HG03103 (cell line): ENCODE data around the gene RFXANK.

Experiments used
- ATAC-seq: cut with Tn5 transposase; IDR thresholded peaks from one replicate; pipeline ENCODE4 v1.9.1; 2021; ENCODE audit warnings: low read depth; ENCODE audit not compliant: unreplicated experiment

Gene RFXANK

DNA sequence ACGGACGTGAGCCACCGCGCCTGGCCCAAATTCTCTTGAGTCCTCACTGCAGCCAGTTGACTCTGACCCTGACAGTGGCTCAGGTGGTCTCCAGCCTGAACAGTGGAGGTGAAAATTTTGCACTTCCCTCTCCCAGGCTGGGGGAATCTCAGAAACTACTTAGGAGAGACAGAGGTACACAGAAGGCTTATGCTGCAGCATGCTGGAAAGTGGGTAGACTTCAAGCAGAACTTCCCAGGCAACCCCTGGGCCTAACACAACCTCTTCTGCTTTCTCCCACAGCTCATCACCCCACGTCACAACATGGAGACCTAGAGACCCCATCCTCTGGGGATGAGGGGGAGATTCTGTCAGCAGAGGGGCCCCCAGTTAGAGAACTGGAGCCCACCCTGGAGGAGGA lies 34.1 kb downstream of the RFXANK start:
- ATAC-seq: no peak

DNA sequence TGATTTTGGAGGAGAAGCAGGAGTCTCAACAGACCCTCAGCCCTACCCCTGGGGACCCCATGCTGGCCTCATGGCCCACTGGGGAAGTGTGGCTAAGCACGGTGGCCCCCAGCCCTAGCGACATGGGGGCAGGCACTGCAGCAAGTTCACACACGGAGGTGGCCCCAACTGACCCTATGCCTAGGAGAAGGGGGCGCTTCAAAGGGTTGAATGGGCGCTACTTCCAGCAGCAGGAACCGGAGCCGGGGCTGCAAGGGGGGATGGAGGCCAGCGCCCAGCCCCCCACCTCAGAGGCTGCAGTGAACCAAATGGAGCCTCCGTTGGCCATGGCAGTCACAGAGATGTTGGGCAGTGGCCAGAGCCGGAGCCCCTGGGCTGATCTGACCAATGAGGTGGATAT lies 34.6 kb downstream of the RFXANK start:
- ATAC-seq: no peak

DNA sequence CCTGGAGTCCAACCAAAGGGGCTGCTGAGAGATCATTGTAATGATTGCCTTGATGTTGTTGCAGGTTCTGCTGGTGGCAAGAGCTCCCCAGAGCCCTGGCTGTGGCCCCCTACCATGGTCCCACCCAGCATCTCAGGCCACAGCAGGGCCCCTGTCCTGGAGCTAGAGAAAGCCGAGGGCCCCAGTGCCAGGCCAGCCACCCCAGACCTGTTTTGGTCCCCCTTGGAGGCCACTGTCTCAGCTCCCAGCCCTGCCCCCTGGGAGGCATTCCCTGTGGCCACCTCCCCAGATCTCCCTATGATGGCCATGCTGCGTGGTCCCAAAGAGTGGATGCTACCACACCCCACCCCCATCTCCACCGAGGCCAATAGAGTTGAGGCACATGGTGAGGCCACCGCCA lies 35.2 kb downstream of the RFXANK start:
- no peak for ATAC-seq

DNA sequence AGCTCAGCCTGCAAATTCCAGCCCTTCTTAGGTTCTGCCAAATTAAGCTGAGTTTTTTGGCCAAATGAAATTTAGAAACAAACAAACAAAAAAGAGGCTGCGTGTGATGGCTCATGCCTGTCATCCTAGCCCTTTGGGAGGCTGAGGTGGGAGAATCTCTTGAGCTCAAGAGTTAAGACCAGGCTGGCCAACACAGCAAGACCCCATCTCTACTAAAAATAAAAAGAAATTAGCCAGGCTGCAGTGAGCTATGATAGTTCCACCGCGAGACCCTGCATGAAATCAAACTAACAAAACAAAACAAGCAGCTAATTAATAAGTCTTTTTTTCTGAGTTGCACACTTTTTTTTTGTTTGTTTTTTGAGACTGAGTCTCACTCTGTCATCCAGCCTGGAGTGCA lies 37.6 kb downstream of the RFXANK start:
- no peak for ATAC-seq

DNA sequence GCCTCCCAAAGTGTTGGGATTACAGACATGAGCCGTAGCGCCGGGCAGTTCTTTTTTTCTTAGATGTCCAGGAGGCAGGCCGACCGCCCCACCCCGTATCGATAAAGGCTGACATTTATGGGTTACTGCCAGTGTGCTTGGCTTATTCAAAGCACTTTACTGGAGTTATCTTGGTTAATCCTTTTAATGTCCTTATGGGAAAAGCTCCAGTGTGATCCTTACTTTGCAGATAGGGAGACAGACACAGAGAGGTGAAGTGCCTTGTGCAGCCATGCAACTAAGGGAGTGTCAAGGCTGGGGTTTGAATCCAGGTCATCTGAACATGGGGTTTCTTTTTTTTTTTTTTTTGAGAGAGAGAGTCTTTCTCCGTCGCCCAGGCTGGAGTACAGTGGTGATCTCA lies 38.9 kb downstream of the RFXANK start:
- no peak for ATAC-seq

DNA sequence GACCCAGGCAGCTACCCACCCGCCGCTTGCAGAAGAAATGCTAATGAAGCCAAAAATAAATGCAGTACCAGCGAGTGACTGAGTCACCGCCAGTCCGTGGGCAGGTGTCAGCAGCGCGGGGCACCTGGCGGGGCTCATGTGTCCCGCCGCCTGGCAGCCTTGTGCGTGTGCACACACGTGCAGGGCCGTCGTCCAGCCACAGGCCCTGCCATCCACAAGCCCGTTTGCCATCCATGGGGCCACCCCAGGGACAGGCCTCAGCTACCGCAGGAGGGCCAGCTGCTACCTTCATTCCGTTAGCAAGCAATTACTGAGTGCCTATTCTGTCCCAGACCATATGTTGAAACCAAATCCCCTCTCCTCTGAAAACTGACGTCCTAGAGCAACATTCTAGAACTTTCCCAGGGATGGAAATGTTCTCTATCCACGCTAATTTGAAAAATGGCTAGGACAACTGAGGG lies 40.2 kb downstream of the RFXANK start:
- ATAC-seq: no peak

DNA sequence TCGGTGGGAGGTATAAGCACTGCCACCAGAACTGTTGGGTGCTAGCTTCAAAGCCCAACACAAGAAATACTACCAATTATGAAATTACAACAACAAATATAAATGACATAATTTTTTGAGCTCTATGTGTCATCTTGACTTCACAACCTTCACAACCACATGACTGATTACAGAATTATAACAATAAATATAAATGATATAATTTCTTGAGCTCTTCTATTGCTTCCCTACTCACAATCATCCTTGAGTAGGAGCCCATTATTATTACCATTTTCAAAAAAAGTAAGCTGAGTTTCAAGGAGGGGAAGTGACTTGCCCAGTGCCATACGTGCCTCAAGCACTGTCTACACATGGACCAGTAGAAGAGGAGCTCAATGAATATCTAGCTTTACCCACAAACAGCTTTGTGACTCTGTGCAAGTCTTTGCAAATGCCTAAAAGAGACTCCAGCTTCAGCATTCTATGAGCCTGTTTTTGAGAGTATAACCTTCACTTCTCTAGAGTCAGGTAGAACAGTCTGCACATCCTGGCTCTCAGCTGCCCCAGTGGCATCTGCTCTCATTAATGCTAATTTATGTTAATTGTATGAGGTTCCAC lies 42.3 kb downstream of the RFXANK start:
- no peak for ATAC-seq

DNA sequence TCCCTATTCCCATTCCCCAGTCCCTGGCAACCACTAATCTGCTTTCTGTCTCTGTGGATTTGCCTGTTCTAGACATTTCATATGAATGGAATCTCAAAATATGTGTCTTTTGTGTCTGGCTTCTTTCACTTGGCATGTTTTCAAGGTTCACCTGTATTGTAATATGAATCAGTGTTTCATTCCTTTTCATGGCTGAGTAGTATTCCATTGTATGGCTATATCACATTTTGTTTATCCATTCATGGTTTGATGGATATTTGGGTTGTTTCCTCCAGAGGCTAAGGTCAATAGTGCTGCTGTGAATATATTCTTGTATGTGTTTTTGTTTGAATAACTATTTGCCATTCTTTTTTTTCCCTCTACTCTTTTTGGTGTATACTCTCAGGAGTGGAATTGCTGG lies 44.1 kb downstream of the RFXANK start:
- ATAC-seq: no peak

DNA sequence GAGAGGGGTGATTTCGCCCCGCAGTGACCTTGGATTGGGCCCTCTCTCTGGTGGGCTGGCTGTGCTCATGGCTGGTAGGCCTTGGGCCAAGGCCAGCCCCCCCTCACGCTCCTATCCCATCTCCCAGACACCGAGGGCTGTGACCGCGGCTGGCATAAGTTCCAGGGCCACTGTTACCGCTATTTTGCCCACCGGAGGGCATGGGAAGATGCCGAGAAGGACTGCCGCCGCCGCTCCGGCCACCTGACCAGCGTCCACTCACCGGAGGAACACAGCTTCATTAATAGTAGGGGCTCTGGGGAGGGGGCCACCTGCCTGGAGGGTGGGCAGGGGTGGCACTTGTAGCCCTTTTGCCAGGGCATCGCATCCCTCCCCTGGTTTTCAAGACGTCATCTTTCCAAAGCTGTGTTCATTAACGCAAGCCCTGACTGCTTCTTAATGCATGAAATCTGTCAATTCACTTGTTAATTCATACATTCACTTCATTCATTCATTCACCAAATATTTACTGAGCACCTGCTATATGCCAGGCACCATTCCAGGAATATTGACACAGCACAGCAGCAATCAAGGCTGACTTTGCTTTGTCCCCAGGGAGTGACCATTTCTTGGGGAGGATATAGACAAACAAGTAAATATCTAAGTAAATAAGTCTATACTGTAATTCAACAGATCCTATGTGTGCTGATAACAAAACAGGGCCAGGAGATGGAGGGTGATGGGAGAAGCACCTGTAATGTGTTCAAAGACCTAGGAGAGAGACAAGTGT lies 46.3 kb downstream of the RFXANK start:
- no peak for ATAC-seq

DNA sequence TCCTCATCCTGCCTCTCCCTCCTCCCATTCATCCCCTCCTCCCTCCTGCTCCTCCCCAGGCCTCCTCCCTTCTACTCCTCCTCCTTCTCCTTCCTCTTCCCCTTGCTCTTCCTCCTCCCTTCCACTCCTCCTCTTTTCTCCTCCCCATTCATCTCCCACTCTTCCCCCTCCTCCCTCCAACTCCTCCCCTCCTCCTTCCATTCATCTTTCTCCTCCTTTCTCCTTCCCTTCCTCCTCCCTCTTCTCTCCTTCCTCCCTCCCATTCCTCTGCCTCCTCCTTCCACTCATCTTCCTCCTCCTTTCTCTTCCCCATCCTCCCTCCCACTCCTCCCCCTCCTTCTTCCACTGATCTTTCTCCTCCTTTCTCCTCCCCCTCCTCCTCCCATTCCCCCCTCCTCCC lies 47.6 kb downstream of the RFXANK start:
- no peak for ATAC-seq

DNA sequence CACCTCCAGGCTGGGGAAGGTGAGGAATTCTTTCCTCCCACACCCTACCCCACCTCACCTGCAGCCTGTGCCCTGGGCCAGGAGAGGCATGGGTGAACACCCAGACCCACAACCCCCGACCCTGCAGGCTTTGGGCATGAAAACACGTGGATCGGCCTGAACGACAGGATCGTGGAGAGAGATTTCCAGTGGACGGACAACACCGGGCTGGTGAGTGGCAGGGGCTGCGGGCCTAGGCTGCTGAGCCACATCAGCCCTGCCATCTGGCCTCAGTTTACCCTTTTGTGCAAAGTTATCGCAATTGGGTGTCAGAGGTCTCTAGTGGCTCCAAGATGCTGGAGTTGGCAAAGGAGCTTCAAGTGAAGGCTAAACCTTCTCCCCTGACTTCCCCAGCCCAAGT lies 48.4 kb downstream of the RFXANK start:
- no peak for ATAC-seq

DNA sequence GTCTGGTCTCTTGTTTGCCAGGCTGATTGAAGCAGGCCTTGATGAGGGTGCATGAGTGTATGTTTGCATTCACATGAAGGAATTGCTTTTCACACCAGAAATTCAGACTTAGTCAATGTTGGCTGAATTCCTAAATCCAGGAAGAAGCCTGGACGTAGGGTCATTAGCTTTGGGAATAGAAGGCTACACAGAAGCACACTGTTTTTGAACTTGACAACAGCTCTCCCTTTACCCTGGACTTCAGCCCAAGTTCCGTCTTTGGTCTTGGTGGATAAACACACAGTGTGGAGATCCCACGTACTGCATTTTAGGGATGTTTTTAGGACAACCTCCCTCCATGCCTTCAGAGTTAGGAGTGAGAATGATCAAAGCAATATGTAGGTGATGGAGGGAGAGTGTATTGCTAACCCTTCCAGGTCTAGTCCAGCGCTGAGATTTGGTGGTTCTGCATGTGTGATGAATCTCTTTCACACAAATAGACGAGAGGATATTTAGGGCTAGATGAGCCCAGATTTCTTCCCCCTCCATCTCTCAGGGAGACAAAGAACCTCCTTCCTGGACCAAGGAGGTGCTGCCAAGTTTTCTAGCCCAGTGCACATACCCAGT lies 58.2 kb downstream of the RFXANK start:
- ATAC-seq: no peak
